Activated naive CD4-positive, alpha-beta T cell treated with anti-CD3 and anti-CD28 coated beads, Interleukin-2, amount 50 U/mL, for 16 hours (primary cell): Measurements from ENCODE around the gene HSDL1.

Experiments used
- DNase-seq: peaks from one replicate; pipeline ENCODE4 v3.0.0-alpha.2; 2020

Gene HSDL1

DNA sequence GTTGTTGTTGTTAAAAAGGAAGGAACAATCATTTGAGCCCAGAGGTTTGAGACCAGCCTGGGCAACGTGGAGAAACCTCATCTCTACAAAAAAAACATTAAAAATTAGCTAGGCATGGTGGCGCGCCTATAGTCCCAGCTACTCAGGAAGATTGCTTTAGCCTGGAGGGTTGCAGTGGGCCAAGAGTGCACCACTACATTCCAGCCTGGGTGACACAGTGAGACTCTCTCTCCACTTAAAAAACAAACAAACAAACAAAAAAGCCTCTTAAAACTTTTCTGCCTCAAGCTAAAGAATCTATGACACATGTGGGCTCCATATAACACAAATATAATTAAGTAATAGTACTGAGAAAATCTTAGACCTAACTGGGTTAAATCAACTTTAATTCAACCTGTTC is 40.7 kb downstream of the HSDL1 start:
- no peak for DNase-seq

DNA sequence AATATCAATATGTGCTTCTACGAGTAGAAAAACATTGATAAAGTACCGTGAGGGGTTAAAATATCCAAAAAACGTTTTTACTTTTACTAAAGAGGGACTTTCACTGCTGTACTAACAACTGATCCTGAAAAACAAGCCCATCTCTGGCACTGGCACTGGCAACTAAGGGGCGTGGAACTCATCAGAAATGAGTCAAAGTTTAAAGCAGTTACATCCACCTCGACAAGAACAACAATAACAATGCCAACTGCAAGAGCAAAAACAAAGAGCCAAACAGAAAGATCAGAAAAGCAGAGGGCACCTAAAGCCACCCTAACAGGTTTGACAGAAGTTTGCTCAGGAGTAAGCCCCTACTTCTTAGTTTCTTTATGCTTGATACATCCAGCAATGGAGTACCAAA is 41.3 kb downstream of the HSDL1 start:
- no peak for DNase-seq

DNA sequence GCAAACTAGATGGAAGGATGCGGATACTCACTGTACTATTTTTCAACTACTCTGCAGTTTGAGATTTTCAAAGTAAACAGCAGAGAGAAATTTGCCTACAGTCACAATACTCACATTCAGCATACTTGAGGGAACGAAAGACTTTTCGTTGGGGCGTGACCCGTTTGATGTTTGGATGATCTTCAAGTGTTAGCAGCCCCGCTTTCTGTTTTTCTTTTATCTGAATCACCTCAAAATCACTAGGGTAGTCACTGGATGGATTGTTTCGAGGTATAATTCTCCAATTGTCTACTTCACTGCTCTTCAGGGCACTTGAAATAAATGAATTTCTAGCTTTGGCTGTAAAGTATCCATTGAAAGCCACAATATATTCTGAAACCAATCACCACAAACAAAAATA is 46.0 kb downstream of the HSDL1 start:
- no peak for DNase-seq

DNA sequence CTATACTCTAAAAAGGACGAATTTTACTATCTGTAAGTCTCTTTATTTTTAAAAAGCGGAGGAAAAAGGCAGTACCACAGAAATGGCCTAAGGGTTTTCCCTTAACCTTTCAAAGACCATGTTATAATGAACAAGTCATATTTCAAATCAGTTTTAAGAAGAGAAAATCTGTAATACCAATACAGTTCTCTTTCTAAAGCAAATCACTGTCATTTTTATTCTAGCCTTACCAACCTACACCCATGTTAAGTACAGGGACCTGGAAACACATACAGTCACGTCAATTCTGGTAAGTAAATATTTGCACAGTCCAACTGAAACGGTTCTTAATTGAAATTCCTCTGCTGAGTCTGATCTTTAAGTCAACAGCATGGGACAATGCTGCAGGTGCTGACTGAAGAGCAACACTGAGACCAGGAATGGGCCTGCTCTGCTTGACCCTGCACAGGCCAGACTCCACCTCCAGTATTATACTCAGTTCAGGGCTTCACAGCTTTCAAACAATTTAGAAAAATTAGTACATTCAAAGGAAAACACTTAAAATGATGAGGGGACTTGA is 48.5 kb downstream of the HSDL1 start:
- no peak for DNase-seq

DNA sequence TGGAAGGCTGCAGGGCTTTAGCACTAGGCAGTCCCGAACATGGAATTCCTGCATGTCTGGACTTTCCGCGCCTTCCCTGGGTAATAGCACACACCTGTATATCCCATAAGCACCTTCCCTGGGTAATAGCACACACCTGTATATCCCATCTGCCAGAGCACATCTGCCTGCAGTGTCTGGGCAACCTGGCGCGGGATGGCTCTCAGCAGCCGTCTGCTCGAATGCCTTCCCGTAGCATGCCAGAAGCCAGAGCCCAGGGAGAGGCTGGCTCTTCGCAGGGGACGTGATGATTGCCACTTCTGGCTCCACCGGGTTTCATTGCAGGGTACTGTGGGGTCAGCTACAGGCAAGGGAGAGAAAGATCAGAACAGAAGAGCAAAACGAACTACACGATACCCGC is 49.5 kb downstream of the HSDL1 start:
- DNase-seq = no peak

DNA sequence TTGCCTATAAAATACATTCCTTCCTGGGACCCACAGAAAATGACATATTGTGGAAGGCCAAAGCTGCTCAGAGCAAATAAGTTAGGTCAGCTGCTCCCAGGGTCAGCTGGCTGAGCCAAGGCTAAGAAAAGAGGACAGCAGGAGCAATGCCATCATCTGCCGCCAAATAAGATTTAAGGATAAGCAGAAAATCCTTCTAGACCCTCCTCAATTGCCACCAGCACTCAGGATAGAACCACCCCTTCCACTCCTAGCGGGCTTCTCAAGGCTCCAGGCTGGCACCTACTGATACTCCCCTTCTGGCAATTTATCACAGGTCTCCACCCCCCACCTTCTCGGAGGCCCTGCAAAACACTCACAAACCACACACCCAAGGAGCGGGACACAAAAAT is 51.1 kb downstream of the HSDL1 start:
- no peak for DNase-seq

DNA sequence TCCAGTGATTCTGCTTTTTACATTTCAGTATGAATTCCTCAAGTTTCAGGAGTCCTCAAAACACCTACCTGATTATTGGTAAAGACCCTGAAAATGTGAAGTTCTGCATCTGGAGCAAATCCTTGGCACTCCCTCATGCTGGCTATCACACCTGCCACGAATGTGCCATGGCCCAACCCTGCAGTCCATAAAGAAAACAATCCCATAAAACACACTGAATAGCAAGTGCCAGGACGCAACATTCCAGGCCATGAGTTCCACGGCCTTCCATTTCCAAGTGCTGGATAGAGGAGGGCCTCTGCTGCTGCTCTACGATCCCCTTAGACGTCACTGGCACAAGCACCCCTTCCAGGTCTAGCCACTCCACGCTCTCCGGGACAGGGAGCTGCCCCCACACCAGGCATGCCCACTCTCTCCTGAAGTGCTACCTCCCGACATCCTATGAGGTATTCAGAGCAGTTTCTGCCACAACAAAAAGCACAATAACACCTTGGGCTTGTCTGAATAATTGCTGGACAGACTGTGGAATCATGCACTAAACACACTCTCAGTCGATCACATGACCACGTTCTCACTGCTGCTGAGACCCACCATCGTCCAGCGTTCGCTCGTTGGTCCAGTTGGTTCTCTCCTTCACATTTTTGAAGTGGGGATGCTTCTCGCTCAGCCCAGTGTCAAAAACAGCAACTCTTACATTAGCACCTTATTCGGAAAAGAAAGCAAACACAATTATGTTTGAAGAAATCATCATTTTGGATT is 51.7 kb downstream of the HSDL1 start:
- no peak for DNase-seq

DNA sequence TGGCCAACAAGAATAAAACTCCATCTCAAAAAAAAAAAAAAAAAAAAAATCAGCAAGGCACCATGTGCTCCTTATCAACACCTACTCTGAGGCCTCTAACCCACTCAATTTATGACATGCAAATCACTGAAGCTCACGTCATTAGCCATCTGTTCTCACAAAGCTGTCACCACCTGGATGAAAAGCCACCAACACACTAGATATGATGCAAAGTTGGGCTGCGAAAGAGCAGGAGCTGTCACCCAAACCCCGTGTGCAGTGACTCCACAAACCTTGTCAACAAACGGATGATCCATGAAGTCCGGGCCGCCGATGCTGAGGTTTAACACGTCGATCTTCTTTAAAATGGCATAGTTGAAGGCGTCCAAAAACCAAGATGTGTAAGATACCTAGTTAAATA is 53.5 kb downstream of the HSDL1 start:
- no peak for DNase-seq

DNA sequence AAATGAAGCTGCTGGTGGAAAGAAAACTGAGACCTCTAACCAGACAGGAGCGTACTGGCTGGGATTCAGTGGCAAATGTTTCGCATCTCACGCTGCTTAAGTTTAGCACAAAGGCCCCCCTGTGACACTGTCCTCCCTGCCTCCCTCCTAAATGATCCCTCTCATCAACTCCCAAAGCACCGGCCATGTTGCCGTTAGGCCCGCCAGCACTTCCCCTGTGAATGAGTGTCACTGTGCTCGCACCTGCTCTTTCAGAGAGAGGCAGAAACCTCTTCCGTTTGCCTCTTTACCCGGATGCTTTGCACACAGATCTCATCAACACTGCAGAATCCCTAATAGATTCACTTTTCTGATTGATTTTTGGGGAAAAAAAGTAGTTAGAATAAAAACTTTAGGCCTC is 54.8 kb downstream of the HSDL1 start:
- no peak for DNase-seq

DNA sequence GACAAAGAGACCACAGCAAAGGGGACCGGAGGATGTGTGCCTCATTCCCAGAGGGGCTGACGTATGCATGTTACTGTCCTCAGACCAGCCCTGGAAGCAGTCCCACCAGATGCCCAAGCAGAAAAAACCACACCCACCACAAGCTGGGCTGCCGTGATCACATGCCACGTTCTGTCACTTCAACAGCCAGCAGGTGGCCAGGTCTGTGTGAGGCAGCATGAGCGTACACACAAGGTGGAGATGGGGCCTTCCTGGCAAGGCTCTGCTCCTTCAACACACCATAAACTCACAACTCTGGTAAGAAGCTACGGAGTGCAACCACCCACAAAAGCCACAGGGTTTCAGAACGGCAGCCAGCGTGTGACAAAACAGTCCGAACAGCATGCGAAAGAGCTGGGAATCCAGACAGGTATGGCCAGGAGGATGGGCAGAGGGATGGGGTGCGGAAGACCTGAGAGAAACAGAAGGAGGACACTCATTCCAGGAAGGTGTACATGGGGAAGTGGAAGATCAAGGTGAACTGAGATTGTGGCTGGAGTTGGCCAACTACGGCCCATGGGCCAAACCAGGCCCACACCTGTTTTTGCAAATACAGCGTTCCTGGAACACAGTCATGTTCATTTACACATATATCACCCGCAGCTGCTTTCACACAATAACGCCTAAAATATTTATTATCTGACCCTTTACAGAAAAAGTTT is 56.1 kb downstream of the HSDL1 start:
- peak; percentile 60 for DNase-seq

DNA sequence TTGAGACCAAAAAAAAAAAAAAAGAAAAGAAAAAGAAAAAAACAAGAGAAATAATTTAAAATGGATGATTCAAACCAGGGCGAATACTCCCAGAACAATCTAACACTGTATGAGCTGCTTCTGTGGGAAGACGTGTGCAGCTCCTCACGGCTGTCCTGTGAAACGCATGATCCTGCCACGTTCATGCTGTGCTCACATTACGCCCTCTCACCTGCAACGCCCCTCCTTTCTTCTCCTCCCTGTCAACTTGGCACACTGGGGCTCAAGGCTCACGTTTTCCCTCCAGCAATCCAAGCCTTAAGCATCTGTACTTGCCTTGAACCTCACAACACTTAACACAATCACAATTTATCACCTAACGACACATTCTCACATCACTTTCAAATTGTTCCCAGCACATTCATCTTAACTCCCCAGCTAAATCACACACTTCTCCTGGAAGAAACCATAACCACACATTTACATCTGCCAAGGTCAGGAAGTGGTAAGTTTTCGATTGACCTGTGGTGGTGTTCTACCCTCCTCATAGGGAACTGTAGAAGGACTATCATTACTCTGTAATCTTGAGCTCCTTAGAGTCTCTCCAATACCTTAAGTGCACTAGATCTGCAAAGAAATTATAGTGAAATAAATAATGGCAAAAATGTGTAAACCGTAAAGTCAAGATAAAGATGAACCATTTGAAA is 57.4 kb downstream of the HSDL1 start:
- DNase-seq = no peak

DNA sequence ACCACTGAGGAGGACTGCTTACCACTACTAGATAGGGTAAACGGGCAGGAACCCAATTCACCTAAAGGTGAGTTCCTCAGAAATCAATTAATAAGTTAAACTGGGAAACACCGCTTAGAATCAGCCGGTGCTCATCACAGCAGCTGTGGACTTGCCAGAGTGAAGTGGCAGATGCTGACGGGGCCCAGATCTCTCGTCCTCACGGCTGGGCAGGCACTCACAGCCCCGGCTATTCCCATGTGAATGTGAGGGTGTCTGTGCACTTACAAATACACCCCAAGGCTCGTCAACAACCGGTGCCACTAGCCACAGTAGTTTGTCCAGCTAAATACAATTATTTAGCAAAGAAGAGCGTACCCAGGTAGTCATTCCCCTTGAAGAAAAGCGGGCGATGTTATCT is 58.0 kb downstream of the HSDL1 start:
- DNase-seq = no peak

DNA sequence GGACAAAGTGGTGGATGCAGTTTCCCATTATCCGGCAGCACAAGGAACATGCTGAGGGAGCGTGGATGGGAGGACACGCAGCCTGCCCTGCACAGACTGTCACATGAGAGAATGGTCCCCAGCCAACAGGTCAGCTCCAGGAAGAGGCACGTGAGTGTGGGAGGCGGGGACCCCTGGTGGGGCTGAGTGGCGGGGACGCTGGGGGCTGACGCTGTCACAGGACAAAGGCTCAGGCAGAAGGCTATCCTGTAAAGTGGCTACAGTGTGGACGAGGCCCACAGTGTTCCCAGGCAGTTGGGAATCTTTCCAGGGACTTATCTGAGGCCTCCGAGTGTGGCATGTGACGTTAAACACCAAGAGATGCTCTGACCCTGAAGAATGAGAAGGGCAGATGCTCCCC is 58.6 kb downstream of the HSDL1 start:
- no peak for DNase-seq

DNA sequence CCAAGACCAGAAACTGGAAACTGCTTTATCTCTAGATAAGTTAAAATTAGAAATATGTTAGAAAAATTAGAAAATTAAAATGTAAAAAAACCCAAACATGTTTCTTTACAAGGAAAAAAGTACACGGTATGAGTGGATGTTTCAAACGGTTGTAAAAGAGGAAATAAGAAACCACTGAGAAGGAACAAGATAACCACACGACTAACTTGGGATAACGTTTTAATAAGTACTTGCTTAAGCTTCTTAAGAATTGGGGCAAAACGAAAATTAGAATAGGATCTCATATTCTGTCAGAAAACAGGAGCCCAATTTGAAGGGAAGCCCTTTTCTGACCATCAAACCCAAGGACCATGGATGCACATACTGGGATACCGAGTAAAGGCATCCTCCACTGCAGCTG is 59.2 kb downstream of the HSDL1 start:
- DNase-seq = no peak

DNA sequence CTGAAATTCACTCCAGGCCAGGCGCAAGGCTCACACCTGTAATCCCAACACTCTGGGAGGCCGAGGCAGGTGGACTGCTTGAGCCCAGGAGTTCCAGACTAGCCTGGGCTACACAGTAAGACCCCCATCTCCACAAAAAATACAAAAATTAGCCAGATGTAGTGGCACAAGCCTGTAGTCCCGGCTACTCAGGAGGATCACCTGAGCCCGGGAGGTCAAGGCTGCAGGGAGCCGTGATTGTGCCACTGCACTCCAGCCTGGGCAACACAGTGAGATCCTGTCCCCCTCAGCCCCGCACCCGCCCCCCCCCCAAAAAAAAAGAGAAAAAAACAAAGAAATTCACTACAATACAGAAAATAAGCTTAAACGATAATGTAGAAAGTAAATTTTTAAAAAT is 59.7 kb downstream of the HSDL1 start:
- no peak for DNase-seq

DNA sequence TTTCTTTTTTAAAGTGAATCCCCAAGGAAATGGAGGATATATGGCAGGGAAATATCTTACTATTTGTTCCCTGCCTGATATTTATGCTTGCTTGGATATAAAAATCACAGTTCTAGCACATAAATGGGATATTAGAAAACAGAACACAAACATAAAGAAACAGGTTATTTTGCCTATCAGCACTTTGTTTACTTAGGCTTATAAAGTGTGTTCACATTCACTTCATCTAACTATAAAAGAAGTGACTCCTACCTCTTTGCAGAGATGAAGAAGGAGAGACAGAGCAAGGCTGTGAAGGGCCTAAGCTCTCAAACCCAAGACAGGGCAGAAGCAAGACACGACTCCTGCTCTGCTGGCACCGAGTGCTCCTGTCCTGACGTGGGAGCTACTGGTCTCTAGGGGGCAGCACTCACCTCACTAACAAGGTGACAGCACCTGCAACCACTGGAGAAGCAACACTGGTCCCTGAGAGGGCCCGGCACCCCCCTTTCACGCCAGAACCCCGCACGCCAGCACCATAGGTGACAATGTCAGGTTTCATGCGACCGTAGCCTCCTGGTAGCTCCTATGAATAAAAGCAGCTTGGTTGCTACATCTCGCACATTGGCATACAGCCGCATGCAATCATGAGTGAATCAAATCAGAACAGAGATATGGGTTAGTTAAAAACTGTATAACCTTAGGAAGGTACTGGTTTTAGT is 60.3 kb downstream of the HSDL1 start:
- peak; percentile 72 for DNase-seq

DNA sequence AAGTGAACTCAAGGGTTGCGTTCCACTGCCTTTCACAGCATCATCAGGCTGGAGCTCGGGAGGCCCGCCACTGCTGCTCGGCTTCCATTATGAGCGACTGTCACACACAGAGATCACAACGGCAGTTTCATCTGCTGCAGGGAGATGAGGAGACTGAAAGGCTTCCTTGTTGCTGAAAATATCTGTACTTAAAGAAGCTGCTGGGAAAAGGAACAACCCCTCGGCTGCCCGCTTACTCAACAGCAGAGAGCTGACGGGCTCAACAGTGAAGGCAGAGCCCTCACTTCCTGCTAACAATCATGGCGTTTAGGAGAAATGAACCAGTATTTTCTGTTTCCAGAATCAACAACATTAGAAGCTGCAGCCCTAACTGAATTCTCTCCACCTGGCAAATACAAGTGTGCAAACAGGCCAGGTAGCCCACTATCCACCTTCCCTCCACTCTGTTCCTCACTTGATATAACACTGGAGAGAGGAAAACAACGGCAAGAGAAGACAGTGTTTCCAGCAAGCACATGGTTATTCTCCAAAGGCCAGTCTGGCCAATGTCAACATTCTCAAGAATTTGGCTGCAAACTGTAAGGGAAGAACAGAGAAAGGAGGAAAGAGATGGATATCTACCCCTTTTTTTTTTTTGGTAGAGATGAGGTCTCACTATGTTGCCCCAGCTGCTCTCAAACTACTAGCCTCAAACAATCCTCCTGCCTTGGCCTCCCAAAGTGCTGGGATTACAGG is 62.0 kb downstream of the HSDL1 start:
- no peak for DNase-seq

DNA sequence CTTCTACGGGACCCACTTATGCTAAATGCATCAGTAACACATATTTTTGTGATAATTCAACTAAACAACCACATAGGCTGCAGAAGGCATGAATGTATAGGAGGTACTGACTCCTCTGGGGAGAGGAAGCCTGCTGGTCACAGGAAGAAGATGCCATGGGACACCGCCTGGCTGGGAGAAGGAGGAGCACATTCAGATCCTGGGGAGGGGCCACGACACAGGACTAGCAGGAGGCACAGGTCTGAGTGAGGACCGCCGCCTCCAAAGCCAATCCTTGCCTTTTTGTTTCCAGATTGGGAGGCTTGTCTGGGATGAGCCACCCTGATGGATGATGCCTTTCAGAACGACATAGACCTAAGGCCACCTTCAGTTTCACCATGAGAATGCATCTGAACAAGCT is 62.9 kb downstream of the HSDL1 start:
- DNase-seq = no peak

DNA sequence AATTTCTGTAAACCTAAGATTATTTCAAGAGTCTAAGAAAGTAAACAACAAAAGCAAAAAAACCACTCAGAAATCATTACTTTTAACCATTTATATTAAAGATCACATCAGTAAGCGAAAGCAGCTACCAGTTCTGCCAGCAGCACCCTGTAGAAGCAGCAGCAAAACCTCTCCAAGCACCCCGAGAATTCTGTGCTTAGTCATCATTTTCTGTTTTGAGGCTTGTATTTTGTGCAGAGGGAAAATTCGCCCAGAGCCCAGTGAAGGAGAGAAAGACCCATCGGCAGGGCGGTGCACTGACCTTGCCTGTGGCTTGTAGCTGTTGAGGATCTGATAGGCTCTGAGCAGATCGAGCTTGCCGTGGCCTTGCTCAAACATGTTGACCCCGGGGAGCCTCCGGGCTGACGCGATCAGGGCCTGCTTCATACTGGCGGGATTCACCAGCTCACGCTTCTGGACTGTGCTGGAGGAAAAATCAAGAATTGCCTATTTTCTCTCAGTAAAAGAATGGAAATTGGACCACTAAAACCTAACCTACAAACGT is 63.5 kb downstream of the HSDL1 start:
- no peak for DNase-seq

DNA sequence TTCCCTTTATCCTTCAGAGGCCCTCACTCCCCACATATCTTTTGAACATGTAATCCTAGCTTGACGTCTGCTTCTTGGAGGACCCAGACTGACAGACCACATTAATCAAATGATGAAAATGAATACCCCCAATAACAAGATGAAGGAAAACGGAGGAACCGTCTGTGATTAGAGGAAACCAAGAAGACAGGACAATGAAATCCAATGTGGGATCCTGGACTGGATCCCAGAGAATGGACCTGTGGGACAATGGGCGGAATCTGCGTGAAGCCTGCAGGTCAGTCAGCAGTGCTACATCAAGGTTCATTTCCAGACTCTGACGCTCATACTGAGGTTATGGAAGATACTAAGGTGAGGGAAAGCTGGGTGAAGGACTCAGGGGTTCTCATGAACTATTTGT is 64.2 kb downstream of the HSDL1 start:
- no peak for DNase-seq

DNA sequence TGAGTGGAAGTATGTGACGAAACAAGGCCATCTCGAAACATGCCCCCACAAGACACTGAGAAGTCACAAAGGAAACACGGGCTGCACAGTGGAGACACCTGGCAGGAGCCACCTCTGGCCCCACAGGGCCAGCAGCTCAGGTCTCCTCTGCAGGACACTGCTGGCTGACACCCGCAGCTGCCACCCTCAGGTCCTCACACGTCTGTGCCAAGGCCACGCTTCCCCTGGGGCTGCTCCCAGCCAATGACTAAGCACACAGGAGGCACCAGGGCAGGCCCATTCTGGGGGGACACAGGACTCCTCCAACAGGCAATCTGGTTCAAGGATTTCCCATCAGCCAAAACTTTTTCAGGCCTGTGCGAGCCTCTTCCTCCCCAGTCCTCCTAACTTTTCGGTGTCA is 64.6 kb downstream of the HSDL1 start:
- DNase-seq = no peak

DNA sequence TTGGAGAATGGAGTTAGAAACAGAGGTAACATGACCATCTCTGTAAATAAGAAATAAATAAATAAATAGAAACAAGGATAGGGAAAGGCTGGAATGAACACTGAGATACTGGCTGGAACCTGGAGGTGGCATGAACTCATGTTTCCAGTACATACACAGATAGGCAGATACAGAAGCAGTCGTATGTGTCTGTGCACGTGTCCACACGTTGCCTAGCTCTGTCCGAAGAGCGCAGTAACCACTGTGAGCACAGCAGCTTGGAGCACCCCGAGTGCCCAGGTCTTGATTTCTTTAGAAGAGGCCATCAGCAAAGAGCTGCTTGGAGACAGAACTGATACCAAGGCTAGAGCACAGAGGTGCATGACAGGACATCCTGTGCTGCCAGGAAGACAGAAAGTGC is 65.3 kb downstream of the HSDL1 start:
- DNase-seq = no peak
